T-cell (primary cell): Measurements from ENCODE around the gene VWF. TPM values are rescaled to one million over a fixed set of nuclear protein-coding genes. Genes with fewer than 3 reads are reported as not detected.
"Not testable (repeated sequence)": the region's sequence is repeated elsewhere in the genome, so short reads cannot be mapped to it uniquely, and the experiment has no call there.

Source experiments
- ATAC-seq, 4 experiments: fragments of 200-7000 bp in 3 of 4; fragments of 150-1000 bp in 1 of 4; cut with Tn5 transposase; replicated peaks in 1 of 4; 1 replicate in 3 of 4; 2 replicates in 1 of 4; pipeline ENCODE4 v1.10.0; 2021; ENCODE audit warnings: moderate library complexity in 3 of 4, mild to moderate bottlenecking in 2 of 4, moderate number of reproducible peaks in 1 of 4
- CTCF ChIA-PET, 2 donors: fragments of 300-600 bp; sonication (Branson Sonifier 250); formaldehyde crosslinking; loops; one replicate each; lab custom pipeline; 2022; ENCODE audit warnings: antibody characterized with exemption in 2 of 2; lab: Charles Lee
- POLR2A ChIA-PET, 2 donors: fragments of 300-600 bp; sonication (Branson Sonifier 250); formaldehyde crosslinking; loops; one replicate each; lab custom pipeline; 2022; ENCODE audit warnings: antibody characterized with exemption in 2 of 2; lab: Charles Lee
- DNase-seq, 35 experiments: peaks; one replicate each; pipeline versions ENCODE4 v3.0.0 to v3.0.0-alpha.2; 2013 to 2023
- H3K27ac ChIP-seq: one replicate; pipeline ENCODE4 v1.5.1; 2013; ENCODE audit warnings: low read length
- H3K27me3 ChIP-seq, 2 experiments: replicated peaks in 1 of 2; 1 replicate in 1 of 2; 2 replicates in 1 of 2; pipeline versions ENCODE4 v1.6.1 to v1.7.0; 2013; ENCODE audit warnings: low read length in 1 of 2, mixed read lengths in 1 of 2; ENCODE audit not compliant: control insufficient read depth in 2 of 2, insufficient read depth in 2 of 2; ENCODE audit errors: extremely low read depth in 1 of 2
- H3K36me3 ChIP-seq, 2 donors: 1 replicate in 1 of 2; 2 replicates in 1 of 2; pipeline versions ENCODE4 v1.6.1 to v1.7.0; 2013; ENCODE audit warnings: low read length in 1 of 2; ENCODE audit not compliant: control insufficient read depth in 2 of 2, insufficient read depth in 1 of 2; ENCODE audit errors: extremely low read depth in 1 of 2
- H3K4me1 ChIP-seq, 2 experiments: 1 replicate in 1 of 2; 2 replicates in 1 of 2; pipeline versions ENCODE4 v1.6.1 to v1.7.0; 2013; ENCODE audit warnings: low read length in 2 of 2, mixed read lengths in 1 of 2; ENCODE audit not compliant: insufficient read depth in 2 of 2, control insufficient read depth in 1 of 2; ENCODE audit errors: extremely low read depth in 1 of 2
- H3K4me3 ChIP-seq, 2 donors: 1 replicate in 1 of 2; 2 replicates in 1 of 2; pipeline versions ENCODE4 v1.5.1 to v1.7.0; 2013; ENCODE audit warnings: mild to moderate bottlenecking in 2 of 2, low read length in 1 of 2, moderate library complexity in 1 of 2; ENCODE audit not compliant: control insufficient read depth in 1 of 2; ENCODE audit errors: extremely low read depth in 1 of 2
- H3K9me3 ChIP-seq: 2 replicates; pipeline ENCODE4 v1.7.0; 2013
- H3K27ac Mint-ChIP-seq, 2 donors: one replicate each; pipeline ENCODE4 v1.8.0; 2020 to 2021; ENCODE audit warnings: mild to moderate bottlenecking in 2 of 2, mixed read lengths in 2 of 2
- H3K27me3 Mint-ChIP-seq, 2 donors: one replicate each; pipeline ENCODE4 v1.8.0; 2021 to 2022; ENCODE audit warnings: mixed read lengths in 2 of 2
- H3K36me3 Mint-ChIP-seq: one replicate; pipeline ENCODE4 v1.8.0; 2021; ENCODE audit warnings: mixed read lengths
- H3K4me1 Mint-ChIP-seq, 3 donors: one replicate each; pipeline ENCODE4 v1.8.0; 2020 to 2022; ENCODE audit warnings: mixed read lengths in 3 of 3, mild to moderate bottlenecking in 1 of 3
- H3K4me3 Mint-ChIP-seq, 3 donors: one replicate each; pipeline ENCODE4 v1.8.0; 2020 to 2022; ENCODE audit warnings: mild to moderate bottlenecking in 3 of 3, mixed read lengths in 3 of 3, moderate library complexity in 3 of 3
- H3K9me3 Mint-ChIP-seq, 3 donors: one replicate each; pipeline ENCODE4 v1.8.0; 2020 to 2022; ENCODE audit warnings: mixed read lengths in 3 of 3
- WGBS: methylation state at CpG from one replicate; pipeline ENCODE4 v1.1.5; 2013; ENCODE audit warnings: missing lambda C conversion rate; ENCODE audit not compliant: insufficient coverage; 5-methylcytosine and 5-hydroxymethylcytosine counted together
- total RNA-seq, 35 experiments: library from RNA in 6 of 35; stranded (reverse) in 6 of 35; fragments of 120-200 nt in 1 of 35; gene quantifications; one replicate each; pipeline versions ENCODE4 v1.2.1 to v1.2.4 and lab custom pipeline; 2013 to 2026

VWF gene
- total RNA-seq, 5 donors from 2014 or later (not counting 1 experiment from before 2014, with no cell fraction given), result 0.13 to 0.90 (median 0.74) TPM; not detected in 1

GRCh38 chr12:6148061-6148460, 23.6 kb upstream of the VWF start:
- Mint-ChIP-seq H3K4me3 (peak overlapping the region in 1 of 3 donors; percentile 15), H3K27ac (peak overlapping the region; percentile 19 to 36), H3K36me3 (no peaks in the 10 kb centered on the region), H3K27me3 (peaks cover 0 to 10% of the 10 kb centered on the region in 2 donors), H3K9me3 (no peaks in the 10 kb centered on the region), H3K4me1 (peaks cover 20 to 28% (median 22%) of the 10 kb centered on the region in 3 donors)
- Histone ChIP-seq H3K4me3 (no peak overlapping the region), H3K27ac (no peak overlapping the region), H3K36me3 (no peaks in the 10 kb centered on the region), H3K9me3 (no peaks in the 10 kb centered on the region), H3K27me3 (peaks cover 0 to 8% of the 10 kb centered on the region in 2 experiments), H3K4me1 (peaks cover 12 to 18% of the 10 kb centered on the region in 2 experiments)
- ATAC-seq (peak in 1 of 4 experiments; percentile 23), DNase-seq (no peak)
- POLR2A ChIA-PET, result no interaction called here
- WGBS, result no CpG with 5 or more reads among the region's 2 CpGs
- CTCF ChIA-PET, result no interaction called here

DNA sequence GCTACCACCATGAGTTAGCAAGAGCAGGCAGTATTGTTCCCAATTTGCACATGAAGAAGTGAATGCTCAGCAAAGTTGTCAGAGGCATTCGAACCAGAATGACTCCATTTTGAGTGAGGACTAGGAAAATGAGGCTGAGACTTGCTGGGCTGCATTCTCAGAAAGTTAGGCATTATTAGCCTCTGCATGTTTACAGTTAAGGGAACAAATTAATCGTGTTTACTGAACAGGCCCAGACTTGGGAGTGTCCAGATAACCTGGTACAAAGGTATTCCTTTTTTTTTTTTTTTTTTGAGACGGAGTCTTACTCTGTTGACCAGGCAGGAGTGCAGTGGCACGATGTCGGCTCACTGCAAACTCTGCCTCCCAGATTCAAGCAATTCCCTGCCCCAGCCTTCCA, 22.5 kb upstream of the VWF start:
- no peak overlapping the region for H3K4me3 Mint-ChIP-seq

GRCh38 chr12:6146509-6146908, 22.0 kb upstream of the VWF start:
- CTCF ChIA-PET, result interaction anchor here in 1 of 2 donors (0.6 kb wide), 1 partner anchor 22 kb away, joined by 3 read pairs; no protein-coding TSS in a partner anchor
- H3K9me3 ChIP-seq, result no peaks in the 10 kb centered on the region
- H3K36me3 Mint-ChIP-seq, result no peaks in the 10 kb centered on the region

More for the DNA sequence above, 22.5 kb upstream of the VWF start:
- H3K27ac Mint-ChIP-seq, result peak overlapping the region in 1 of 2 donors; percentile 39
- no peaks in the 10 kb centered on the region for H3K9me3 ChIP-seq
- ATAC-seq (no peak), DNase-seq (no peak)
- H3K36me3 ChIP-seq, result no peaks in the 10 kb centered on the region
- peaks cover 27 to 34% (median 30%) of the 10 kb centered on the region in 3 donors for H3K4me1 Mint-ChIP-seq
- peaks cover 12 to 28% of the 10 kb centered on the region in 2 experiments for H3K4me1 ChIP-seq
- no peak overlapping the region for H3K27ac ChIP-seq
- POLR2A ChIA-PET, result no interaction called here
- peaks cover 0 to 11% of the 10 kb centered on the region in 2 experiments for H3K27me3 ChIP-seq
- 82% methylated on average over 2 of the region's 5 CpGs for WGBS
- H3K36me3 Mint-ChIP-seq, result no peaks in the 10 kb centered on the region
- no peaks in the 10 kb centered on the region for H3K9me3 Mint-ChIP-seq
- H3K27me3 Mint-ChIP-seq, result peaks cover 0 to 11% of the 10 kb centered on the region in 2 donors
- H3K4me3 ChIP-seq, result no peak overlapping the region
- CTCF ChIA-PET, result no interaction called here

GRCh38 chr12:6145564-6145963, 21.1 kb upstream of the VWF start:
- Histone ChIP-seq H3K4me1 (peaks cover 25 to 41% of the 10 kb centered on the region in 2 experiments), H3K27ac (no peak overlapping the region), H3K4me3 (no peak overlapping the region), H3K36me3 (no peaks in the 10 kb centered on the region), H3K27me3 (peaks cover 0 to 11% of the 10 kb centered on the region in 2 experiments), H3K9me3 (no peaks in the 10 kb centered on the region)
- H3K9me3 Mint-ChIP-seq, result no peaks in the 10 kb centered on the region
- ChIA-PET POLR2A (no interaction called here), CTCF (interaction anchor here in 1 of 2 donors (0.7 kb wide), 1 partner anchor 189 kb away, joined by 3 read pairs; no protein-coding TSS in a partner anchor)
- H3K27ac Mint-ChIP-seq, result peak overlapping the region; percentile 36 to 75
- 52% methylated on average over 2 of the region's 8 CpGs for WGBS
- H3K36me3 Mint-ChIP-seq, result no peaks in the 10 kb centered on the region
- H3K4me1 Mint-ChIP-seq, result peaks cover 39 to 48% (median 44%) of the 10 kb centered on the region in 3 donors
- DNase-seq, result no peak
- peak overlapping the region in 2 of 3 donors; percentile 9 to 44 for H3K4me3 Mint-ChIP-seq
- H3K27me3 Mint-ChIP-seq, result peaks cover 0 to 11% of the 10 kb centered on the region in 2 donors
- no peak for ATAC-seq

More at GRCh38 chr12:6146509-6146908, 22.0 kb upstream of the VWF start:
- DNase-seq (no peak), ATAC-seq (no peak)
- peaks cover 0 to 11% of the 10 kb centered on the region in 2 experiments for H3K27me3 ChIP-seq
- H3K9me3 Mint-ChIP-seq, result no peaks in the 10 kb centered on the region
- H3K27me3 Mint-ChIP-seq, result peaks cover 0 to 11% of the 10 kb centered on the region in 2 donors
- H3K4me3 ChIP-seq, result no peak overlapping the region
- POLR2A ChIA-PET, result no interaction called here
- H3K27ac Mint-ChIP-seq, result peak overlapping the region; percentile 7 to 39
- H3K27ac ChIP-seq, result no peak overlapping the region
- H3K4me1 ChIP-seq, result peaks cover 16 to 32% of the 10 kb centered on the region in 2 experiments
- no peak overlapping the region for H3K4me3 Mint-ChIP-seq
- H3K36me3 ChIP-seq, result no peaks in the 10 kb centered on the region
- WGBS, result 92% methylated on average over 4 of the region's 7 CpGs
- peaks cover 30 to 38% (median 34%) of the 10 kb centered on the region in 3 donors for H3K4me1 Mint-ChIP-seq

- Mint-ChIP-seq H3K9me3 (peaks cover 0 to 4% (median 0%) of the 10 kb centered on the region in 3 donors), H3K4me3 (peak overlapping the region in 1 of 3 donors; percentile 62), H3K4me1 (peaks cover 57 to 64% (median 59%) of the 10 kb centered on the region in 3 donors), H3K36me3 (no peaks in the 10 kb centered on the region), H3K27ac (peak overlapping the region; percentile 89 to 95), H3K27me3 (peaks cover 0 to 7% of the 10 kb centered on the region in 2 donors)
- Histone ChIP-seq H3K36me3 (no peaks in the 10 kb centered on the region), H3K4me3 (no peak overlapping the region), H3K27me3 (peaks cover 0 to 9% of the 10 kb centered on the region in 2 experiments), H3K4me1 (peaks cover 35 to 60% of the 10 kb centered on the region in 2 experiments), H3K9me3 (no peaks in the 10 kb centered on the region), H3K27ac (no peak overlapping the region)
- ATAC-seq (no peak), DNase-seq (no peak)
- POLR2A ChIA-PET, result no interaction called here
- CTCF ChIA-PET, result interaction anchor here in 1 of 2 donors (0.6 to 0.7 kb wide), 2 partner anchors 149 to 241 kb away, joined by 3 to 8 read pairs; no protein-coding TSS in a partner anchor
- WGBS, result no CpG with 5 or more reads among the region's 4 CpGs
Observed at GRCh38 chr12:6143303-6143675, 18.8 kb upstream of the VWF start.

DNA sequence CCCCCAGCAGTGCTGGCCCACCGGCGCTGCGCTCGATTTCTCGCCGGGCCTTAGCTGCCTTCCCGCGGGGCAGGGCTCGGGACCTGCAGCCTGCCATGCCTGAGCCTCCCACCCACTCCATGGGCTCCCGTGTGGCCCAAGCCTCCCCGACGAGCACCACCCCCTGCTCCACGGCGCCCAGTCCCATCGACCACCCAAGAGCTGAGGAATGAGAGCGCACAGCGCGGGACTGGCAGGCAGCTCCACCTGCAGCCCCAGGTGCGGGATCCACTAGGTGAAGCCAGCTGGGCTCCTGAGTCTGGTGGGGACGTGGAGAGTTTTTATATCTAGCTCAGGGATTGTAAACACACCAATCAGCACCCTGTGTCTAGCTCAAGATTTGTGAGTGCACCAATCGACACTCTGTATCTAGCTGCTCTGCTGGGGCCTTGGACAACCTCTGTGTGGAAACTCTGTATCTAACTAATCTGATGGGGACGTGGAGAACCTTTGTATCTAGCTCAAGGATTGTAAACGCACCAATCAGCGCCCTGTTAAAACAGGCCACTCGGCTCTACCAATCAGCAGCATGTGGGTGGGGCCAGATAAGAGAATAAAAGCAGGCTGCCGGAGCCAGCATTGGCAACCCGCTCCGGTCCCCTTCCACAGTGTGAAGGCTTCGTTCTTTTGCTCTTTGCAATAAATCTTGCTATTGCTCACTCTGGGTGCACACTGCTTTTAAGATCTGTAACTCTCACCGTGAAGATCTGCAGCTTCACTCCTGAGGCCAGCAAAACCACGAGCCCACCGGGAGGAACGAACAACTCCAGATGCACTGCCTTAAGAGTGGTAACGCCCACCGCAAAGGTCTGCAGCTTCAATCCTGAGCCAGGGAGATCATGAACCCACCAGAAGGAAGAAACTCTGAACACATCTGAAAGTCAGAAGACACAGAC, 18.2 kb upstream of the VWF start:
- Mint-ChIP-seq H3K27ac (peak overlapping the region; percentile 89 to 95), H3K4me3 (peak overlapping the region in 1 of 3 donors; percentile 62), H3K4me1 (peaks cover 52 to 59% (median 55%) of the 10 kb centered on the region in 3 donors)
- CTCF ChIA-PET, result interaction anchor here in 1 of 2 donors (0.7 to 0.9 kb wide), 2 partner anchors 53 to 148 kb away, joined by 3 read pairs; no protein-coding TSS in a partner anchor
- peaks cover 34 to 63% of the 10 kb centered on the region in 2 experiments for H3K4me1 ChIP-seq
- H3K4me3 ChIP-seq, H3K36me3 Mint-ChIP-seq, DNase-seq, H3K9me3 Mint-ChIP-seq, POLR2A ChIA-PET, H3K27me3 ChIP-seq, H3K36me3 ChIP-seq, H3K9me3 ChIP-seq, H3K27me3 Mint-ChIP-seq, H3K27ac ChIP-seq, ATAC-seq: not testable (repeated sequence)
- 62% methylated on average over 12 of the region's 35 CpGs for WGBS
